Right hindlimb (tissue), 1 donor: ENCODE data around the gene HOXA2.

Experiments
- DNase-seq: peaks from one replicate; pipeline ENCODE4 v3.0.0-alpha.2; 2018

Gene HOXA2

GRCh38 chr7:27141137-27141922 is 38.8 kb upstream of the HOXA2 start:
- no peak for DNase-seq

GRCh38 chr7:27140126-27140857 is 37.8 kb upstream of the HOXA2 start:
- peak; percentile 27 for DNase-seq

GRCh38 chr7:27139334-27140125 is 37.0 kb upstream of the HOXA2 start:
- DNase-seq: peak; percentile 43

GRCh38 chr7:27138985-27139333 is 36.5 kb upstream of the HOXA2 start:
- no peak for DNase-seq

GRCh38 chr7:27138472-27138871 is 36.0 kb upstream of the HOXA2 start:
- no peak for DNase-seq

GRCh38 chr7:27137640-27138315 is 35.3 kb upstream of the HOXA2 start:
- DNase-seq: no peak

- peak; percentile 37 for DNase-seq
Observed at GRCh38 chr7:27134392-27134791, 31.9 kb upstream of the HOXA2 start.

- no peak for DNase-seq
Observed at GRCh38 chr7:27133409-27134231, 31.1 kb upstream of the HOXA2 start.

- DNase-seq: no peak
Observed at GRCh38 chr7:27132978-27133377, 30.5 kb upstream of the HOXA2 start.

GRCh38 chr7:27132214-27132613 is 29.7 kb upstream of the HOXA2 start:
- no peak for DNase-seq

GRCh38 chr7:27131390-27131819 is 28.9 kb upstream of the HOXA2 start:
- DNase-seq: no peak

- DNase-seq: peak; percentile 95
Observed at GRCh38 chr7:27130540-27131389, 28.3 kb upstream of the HOXA2 start, which contains the start of gene HOXA4. Gene HOXA4 (minus strand): TSS chr7:27130757. CDS start chr7:27130733, 24 bp downstream.

GRCh38 chr7:27129729-27130539 is 27.5 kb upstream of the HOXA2 start:
- peak; percentile 59 for DNase-seq

GRCh38 chr7:27128776-27129728 is 26.6 kb upstream of the HOXA2 start:
- no peak for DNase-seq

GRCh38 chr7:27128034-27128433 is 25.6 kb upstream of the HOXA2 start:
- peak; percentile 81 for DNase-seq

GRCh38 chr7:27126596-27127327 is 24.3 kb upstream of the HOXA2 start:
- no peak for DNase-seq

GRCh38 chr7:27125986-27126394 is 23.5 kb upstream of the HOXA2 start:
- no peak for DNase-seq
